ENCODE measurements around the gene RHBDL1. TPM values are rescaled to one million over a fixed set of nuclear protein-coding genes. Genes with fewer than 3 reads are reported as not detected.

RHBDL1 gene
- total RNA-seq, 1 experiment from 2014 or later, result 1.5 TPM

- H3K27ac ChIP-seq (ENCODE audit: low read depth, low read length, poor library complexity, severe bottlenecking), result peak overlapping the region; percentile 37
- intact Hi-C loops (cut with micrococcal nuclease; ENCODE audit: unreplicated experiment), result no loop called here
- peaks cover 10% of the 10 kb centered on the region for H3K4me1 ChIP-seq (ENCODE audit: insufficient read depth, low read length, poor library complexity, severe bottlenecking)
- DNase-seq (ENCODE audit: low spot score), result no peak
- H3K27me3 ChIP-seq (replicated peaks; ENCODE audit: insufficient read depth, low read depth, low read length, poor library complexity), result no peaks in the 10 kb centered on the region
- BruUV-seq (replicated peaks), result no TSS peak
- POLR2A ChIA-PET (ENCODE audit: low non-redundant PET), result no interaction called here
- no peaks in the 10 kb centered on the region for H3K36me3 ChIP-seq (ENCODE audit: insufficient read depth, low read length, poor library complexity, severe bottlenecking)
- no peak for TF ChIP-seq EZH2 (IDR thresholded peaks at IDR 0.05; ENCODE audit: borderline replicate concordance, low read depth, low read length, poor library complexity, severe bottlenecking)
- TF ChIP-seq, protein P1, sequence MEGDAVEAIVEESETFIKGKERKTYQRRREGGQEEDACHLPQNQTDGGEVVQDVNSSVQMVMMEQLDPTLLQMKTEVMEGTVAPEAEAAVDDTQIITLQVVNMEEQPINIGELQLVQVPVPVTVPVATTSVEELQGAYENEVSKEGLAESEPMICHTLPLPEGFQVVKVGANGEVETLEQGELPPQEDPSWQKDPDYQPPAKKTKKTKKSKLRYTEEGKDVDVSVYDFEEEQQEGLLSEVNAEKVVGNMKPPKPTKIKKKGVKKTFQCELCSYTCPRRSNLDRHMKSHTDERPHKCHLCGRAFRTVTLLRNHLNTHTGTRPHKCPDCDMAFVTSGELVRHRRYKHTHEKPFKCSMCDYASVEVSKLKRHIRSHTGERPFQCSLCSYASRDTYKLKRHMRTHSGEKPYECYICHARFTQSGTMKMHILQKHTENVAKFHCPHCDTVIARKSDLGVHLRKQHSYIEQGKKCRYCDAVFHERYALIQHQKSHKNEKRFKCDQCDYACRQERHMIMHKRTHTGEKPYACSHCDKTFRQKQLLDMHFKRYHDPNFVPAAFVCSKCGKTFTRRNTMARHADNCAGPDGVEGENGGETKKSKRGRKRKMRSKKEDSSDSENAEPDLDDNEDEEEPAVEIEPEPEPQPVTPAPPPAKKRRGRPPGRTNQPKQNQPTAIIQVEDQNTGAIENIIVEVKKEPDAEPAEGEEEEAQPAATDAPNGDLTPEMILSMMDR (conservative IDR thresholded peaks at IDR 0.05; ENCODE audit: low read depth, low read length), result no peak
- CTCF ChIA-PET, result no interaction called here
- H3K9me3 ChIP-seq (ENCODE audit: low read depth, low read length, poor library complexity, severe bottlenecking), result no peaks in the 10 kb centered on the region
- H3K4me3 ChIP-seq (ENCODE audit: low read depth, low read length, poor library complexity, severe bottlenecking), result peak overlapping the region; percentile 77
These were observed 33.1 kb upstream of the RHBDL1 start for GRCh38 chr16:642189-643049.

GRCh38 chr16:643050-643368 lies 32.5 kb upstream of the RHBDL1 start:
- BruUV-seq (replicated peaks), result no TSS peak
- Histone ChIP-seq H3K27me3 (replicated peaks; ENCODE audit: insufficient read depth, low read depth, low read length, poor library complexity) (no peaks in the 10 kb centered on the region), H3K9me3 (ENCODE audit: low read depth, low read length, poor library complexity, severe bottlenecking) (no peaks in the 10 kb centered on the region), H3K4me3 (ENCODE audit: low read depth, low read length, poor library complexity, severe bottlenecking) (peak overlapping the region; percentile 77), H3K27ac (ENCODE audit: low read depth, low read length, poor library complexity, severe bottlenecking) (no peak overlapping the region), H3K4me1 (ENCODE audit: insufficient read depth, low read length, poor library complexity, severe bottlenecking) (peaks cover 10% of the 10 kb centered on the region), H3K36me3 (ENCODE audit: insufficient read depth, low read length, poor library complexity, severe bottlenecking) (no peaks in the 10 kb centered on the region)
- no peak for DNase-seq (ENCODE audit: low spot score)
- TF ChIP-seq EZH2 (IDR thresholded peaks at IDR 0.05; ENCODE audit: borderline replicate concordance, low read depth, low read length, poor library complexity, severe bottlenecking), result no peak
- intact Hi-C loops (cut with micrococcal nuclease; ENCODE audit: unreplicated experiment), result no loop called here
- CTCF ChIA-PET, result no interaction called here
- POLR2A ChIA-PET (ENCODE audit: low non-redundant PET), result no interaction called here

DNA sequence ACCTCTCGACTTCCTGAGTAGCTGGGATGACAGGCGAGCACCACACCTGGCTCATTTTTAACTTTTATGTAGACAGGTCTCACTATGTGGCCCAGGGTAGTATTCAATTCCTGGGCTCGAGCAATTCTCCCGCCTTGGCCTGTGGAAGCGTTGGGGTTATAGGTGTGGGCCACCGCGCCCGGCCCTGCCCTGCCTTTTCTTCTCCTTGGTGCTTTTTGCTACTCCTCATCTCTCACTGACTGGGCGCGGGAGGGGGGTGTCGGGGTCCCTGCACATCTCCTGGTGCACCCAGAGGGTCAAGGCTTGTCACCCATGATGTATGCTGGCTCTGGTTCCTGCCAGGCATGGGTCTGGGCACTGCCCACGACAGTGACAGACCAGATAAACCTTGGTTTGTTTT lies 30.9 kb upstream of the RHBDL1 start:
- CTCF ChIA-PET, result interaction anchor here (0.6 kb wide), 1 partner anchor 506 kb away, joined by 4 read pairs; no protein-coding TSS in a partner anchor
- POLR2A ChIA-PET (ENCODE audit: low non-redundant PET), result no interaction called here

More for the DNA sequence above, 30.9 kb upstream of the RHBDL1 start:
- Histone ChIP-seq H3K36me3 (ENCODE audit: insufficient read depth, low read length, poor library complexity, severe bottlenecking) (no peaks in the 10 kb centered on the region), H3K4me3 (ENCODE audit: low read depth, low read length, poor library complexity, severe bottlenecking) (no peak overlapping the region), H3K27ac (ENCODE audit: low read depth, low read length, poor library complexity, severe bottlenecking) (no peak overlapping the region), H3K27me3 (replicated peaks; ENCODE audit: insufficient read depth, low read depth, low read length, poor library complexity) (no peaks in the 10 kb centered on the region), H3K9me3 (ENCODE audit: low read depth, low read length, poor library complexity, severe bottlenecking) (no peaks in the 10 kb centered on the region), H3K4me1 (ENCODE audit: insufficient read depth, low read length, poor library complexity, severe bottlenecking) (peaks cover 10% of the 10 kb centered on the region)
- intact Hi-C loops (cut with micrococcal nuclease; ENCODE audit: unreplicated experiment), result no loop called here
- TF ChIP-seq EZH2 (IDR thresholded peaks at IDR 0.05; ENCODE audit: borderline replicate concordance, low read depth, low read length, poor library complexity, severe bottlenecking), result no peak
- TF ChIP-seq, protein P1 (conservative IDR thresholded peaks at IDR 0.05; ENCODE audit: low read depth, low read length), result no peak
- BruUV-seq (replicated peaks), result no TSS peak
- no peak for DNase-seq (ENCODE audit: low spot score)
